ENCODE data around the gene POLR2I. TPM values are rescaled to one million over a fixed set of nuclear protein-coding genes. Genes with fewer than 3 reads are reported as not detected.

Gene POLR2I
- total RNA-seq, 1 experiment from 2014 or later = 133 TPM

GRCh38 chr19:36082916-36083315 is 31.8 kb downstream of the POLR2I start:
- no peaks in the 10 kb centered on the region for H3K27me3 ChIP-seq (replicated peaks; ENCODE audit: insufficient read depth, low read depth, low read length, poor library complexity)
- no TSS peak for BruUV-seq (replicated peaks)
- H3K4me1 ChIP-seq (ENCODE audit: insufficient read depth, low read length, poor library complexity, severe bottlenecking) = no peaks in the 10 kb centered on the region
- no peak overlapping the region for H3K27ac ChIP-seq (ENCODE audit: low read depth, low read length, poor library complexity, severe bottlenecking)
- DNase-seq (ENCODE audit: low spot score) = no peak
- intact Hi-C loops (cut with micrococcal nuclease; ENCODE audit: unreplicated experiment) = no loop called here
- peaks cover 56% of the 10 kb centered on the region for H3K36me3 ChIP-seq (ENCODE audit: insufficient read depth, low read length, poor library complexity, severe bottlenecking)
- TF ChIP-seq EZH2 (IDR thresholded peaks at IDR 0.05; ENCODE audit: borderline replicate concordance, low read depth, low read length, poor library complexity, severe bottlenecking) = no peak
- no peak for TF ChIP-seq CTCF (conservative IDR thresholded peaks at IDR 0.05; ENCODE audit: low read depth, low read length)
- ChIA-PET POLR2A (ENCODE audit: low non-redundant PET) (no interaction called here), CTCF (no interaction called here)
- no peak overlapping the region for H3K4me3 ChIP-seq (ENCODE audit: low read depth, low read length, poor library complexity, severe bottlenecking)
- H3K9me3 ChIP-seq (ENCODE audit: low read depth, low read length, poor library complexity, severe bottlenecking) = no peaks in the 10 kb centered on the region

GRCh38 chr19:36081894-36082293 is 32.8 kb downstream of the POLR2I start:
- no peaks in the 10 kb centered on the region for H3K4me1 ChIP-seq (ENCODE audit: insufficient read depth, low read length, poor library complexity, severe bottlenecking)
- no peak overlapping the region for H3K4me3 ChIP-seq (ENCODE audit: low read depth, low read length, poor library complexity, severe bottlenecking)
- H3K36me3 ChIP-seq (ENCODE audit: insufficient read depth, low read length, poor library complexity, severe bottlenecking) = peaks cover 50% of the 10 kb centered on the region
- H3K9me3 ChIP-seq (ENCODE audit: low read depth, low read length, poor library complexity, severe bottlenecking) = no peaks in the 10 kb centered on the region
- no TSS peak for BruUV-seq (replicated peaks)
- ChIA-PET CTCF (interaction anchor here (0.6 kb wide), 1 partner anchor 15 kb away, joined by 3 read pairs; no protein-coding TSS in a partner anchor), POLR2A (ENCODE audit: low non-redundant PET) (no interaction called here)
- intact Hi-C loops (cut with micrococcal nuclease; ENCODE audit: unreplicated experiment) = no loop called here
- TF ChIP-seq CTCF (conservative IDR thresholded peaks at IDR 0.05; ENCODE audit: low read depth, low read length) (no peak), EZH2 (IDR thresholded peaks at IDR 0.05; ENCODE audit: borderline replicate concordance, low read depth, low read length, poor library complexity, severe bottlenecking) (no peak)
- no peak overlapping the region for H3K27ac ChIP-seq (ENCODE audit: low read depth, low read length, poor library complexity, severe bottlenecking)
- no peaks in the 10 kb centered on the region for H3K27me3 ChIP-seq (replicated peaks; ENCODE audit: insufficient read depth, low read depth, low read length, poor library complexity)
- DNase-seq (ENCODE audit: low spot score) = no peak

GRCh38 chr19:36081385-36081784 is 33.3 kb downstream of the POLR2I start:
- no TSS peak for BruUV-seq (replicated peaks)
- CTCF ChIA-PET = interaction anchor here (0.6 kb wide), 1 partner anchor 15 kb away, joined by 3 read pairs; no protein-coding TSS in a partner anchor
- Histone ChIP-seq H3K4me1 (ENCODE audit: insufficient read depth, low read length, poor library complexity, severe bottlenecking) (no peaks in the 10 kb centered on the region), H3K27me3 (replicated peaks; ENCODE audit: insufficient read depth, low read depth, low read length, poor library complexity) (no peaks in the 10 kb centered on the region), H3K4me3 (ENCODE audit: low read depth, low read length, poor library complexity, severe bottlenecking) (no peak overlapping the region), H3K36me3 (ENCODE audit: insufficient read depth, low read length, poor library complexity, severe bottlenecking) (peaks cover 51% of the 10 kb centered on the region), H3K27ac (ENCODE audit: low read depth, low read length, poor library complexity, severe bottlenecking) (no peak overlapping the region), H3K9me3 (ENCODE audit: low read depth, low read length, poor library complexity, severe bottlenecking) (no peaks in the 10 kb centered on the region)
- POLR2A ChIA-PET (ENCODE audit: low non-redundant PET) = no interaction called here
- intact Hi-C loops (cut with micrococcal nuclease; ENCODE audit: unreplicated experiment) = no loop called here
- DNase-seq (ENCODE audit: low spot score) = no peak
- TF ChIP-seq CTCF (conservative IDR thresholded peaks at IDR 0.05; ENCODE audit: low read depth, low read length) = no peak
- TF ChIP-seq EZH2 (IDR thresholded peaks at IDR 0.05; ENCODE audit: borderline replicate concordance, low read depth, low read length, poor library complexity, severe bottlenecking) = no peak
